Measurements from ENCODE around the gene C10orf95. TPM values are rescaled to one million over a fixed set of nuclear protein-coding genes. Genes with fewer than 3 reads are reported as not detected.
A peak's percentile ranks its signal among the peaks of the same experiment; 100 is the strongest.

Gene C10orf95
- total and polyA plus RNA-seq, 11 donors, result 0.18 to 0.21 TPM; not detected in 9

DNA sequence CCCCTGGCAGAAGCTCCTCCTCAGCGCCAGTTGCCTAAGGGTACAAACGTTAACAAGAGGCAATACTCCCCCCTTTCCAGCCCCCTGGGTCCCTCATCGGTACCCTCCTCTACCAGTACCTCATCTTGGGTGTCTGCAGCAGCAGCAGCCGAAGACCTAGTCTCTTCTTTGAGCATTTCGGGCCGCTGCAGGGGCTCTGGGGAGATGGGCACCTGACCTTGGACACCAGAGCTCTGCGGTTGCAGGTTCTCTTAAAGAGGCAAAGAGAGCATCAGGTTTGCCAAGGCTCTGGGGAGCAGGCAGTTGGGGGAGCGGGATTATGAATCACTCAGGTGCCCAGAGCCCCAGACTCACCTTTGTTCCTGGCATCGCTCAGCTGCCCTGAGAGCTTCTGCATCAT is 27.2 kb downstream of the C10orf95 start:
- ATAC-seq (no peak), DNase-seq (no peak)
- no peak for TF ChIP-seq POLR2A (IDR thresholded peaks at IDR 0.05)
- TF ChIP-seq, protein P1, sequence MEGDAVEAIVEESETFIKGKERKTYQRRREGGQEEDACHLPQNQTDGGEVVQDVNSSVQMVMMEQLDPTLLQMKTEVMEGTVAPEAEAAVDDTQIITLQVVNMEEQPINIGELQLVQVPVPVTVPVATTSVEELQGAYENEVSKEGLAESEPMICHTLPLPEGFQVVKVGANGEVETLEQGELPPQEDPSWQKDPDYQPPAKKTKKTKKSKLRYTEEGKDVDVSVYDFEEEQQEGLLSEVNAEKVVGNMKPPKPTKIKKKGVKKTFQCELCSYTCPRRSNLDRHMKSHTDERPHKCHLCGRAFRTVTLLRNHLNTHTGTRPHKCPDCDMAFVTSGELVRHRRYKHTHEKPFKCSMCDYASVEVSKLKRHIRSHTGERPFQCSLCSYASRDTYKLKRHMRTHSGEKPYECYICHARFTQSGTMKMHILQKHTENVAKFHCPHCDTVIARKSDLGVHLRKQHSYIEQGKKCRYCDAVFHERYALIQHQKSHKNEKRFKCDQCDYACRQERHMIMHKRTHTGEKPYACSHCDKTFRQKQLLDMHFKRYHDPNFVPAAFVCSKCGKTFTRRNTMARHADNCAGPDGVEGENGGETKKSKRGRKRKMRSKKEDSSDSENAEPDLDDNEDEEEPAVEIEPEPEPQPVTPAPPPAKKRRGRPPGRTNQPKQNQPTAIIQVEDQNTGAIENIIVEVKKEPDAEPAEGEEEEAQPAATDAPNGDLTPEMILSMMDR (IDR thresholded peaks at IDR 0.05), result no peak
- 80 to 92% (median 92%) methylated on average over 9 of the region's 9 CpGs for WGBS, 4 donors
- peaks cover 0 to 25% (median 13%) of the 10 kb centered on the region in 9 donors for H3K36me3 ChIP-seq
- no peak overlapping the region for H3K27ac ChIP-seq
- H3K9me3 ChIP-seq, result no peaks in the 10 kb centered on the region
- peaks cover 0 to 2% (median 0%) of the 10 kb centered on the region in 9 donors for H3K27me3 ChIP-seq
- intact Hi-C loops (cut with DNase I), result loop anchor here in 2 of 10 donors (5.0 kb wide), 2 partner anchors 38 to 53 kb away; no protein-coding TSS in a partner anchor
- peaks cover 6 to 37% (median 25%) of the 10 kb centered on the region in 12 donors for H3K4me1 ChIP-seq
- no peak overlapping the region for H3K4me3 ChIP-seq

DNA sequence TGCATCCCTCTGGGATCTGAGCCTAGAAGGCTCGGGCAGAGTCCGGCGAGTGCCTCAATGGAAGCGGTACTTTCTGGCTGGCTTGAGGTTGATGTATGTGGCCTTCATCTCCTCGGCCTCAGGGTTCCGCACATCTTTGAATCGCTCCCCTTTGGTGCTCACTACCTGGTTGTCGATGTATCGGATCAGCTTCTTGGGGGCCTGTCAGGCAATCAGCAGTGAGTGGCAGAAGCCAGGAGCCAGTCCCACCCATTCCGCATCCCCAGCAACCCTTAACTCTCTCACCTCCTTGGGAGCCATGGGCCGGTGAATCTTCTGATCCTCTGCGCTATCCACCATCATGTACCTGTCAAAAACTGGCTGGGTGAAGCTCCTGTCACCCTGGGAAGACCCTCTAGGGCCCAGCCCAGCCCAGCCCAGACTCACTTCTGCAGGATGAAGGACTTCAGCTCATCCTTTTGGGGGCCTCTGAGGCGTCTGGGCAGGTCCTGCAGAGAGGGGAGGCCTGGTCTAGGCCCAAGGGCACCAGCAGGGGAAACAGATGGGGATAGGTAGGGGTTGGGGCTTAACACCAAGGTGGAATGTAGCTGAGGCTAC is 27.9 kb downstream of the C10orf95 start:
- H3K27me3 ChIP-seq, result peaks cover 0 to 9% (median 2%) of the 10 kb centered on the region in 9 donors
- no peaks in the 10 kb centered on the region for H3K9me3 ChIP-seq
- H3K4me1 ChIP-seq, result peaks cover 6 to 43% (median 28%) of the 10 kb centered on the region in 12 donors
- DNase-seq (no peak), ATAC-seq (no peak)
- peak overlapping the region in 2 of 12 donors; percentile 91 to 96 for H3K27ac ChIP-seq
- 90 to 92% (median 91%) methylated on average over 13 of the region's 13 CpGs for WGBS, 4 donors
- TF ChIP-seq POLR2A (IDR thresholded peaks at IDR 0.05), result no peak
- TF ChIP-seq, protein P1 (IDR thresholded peaks at IDR 0.05), result no peak
- H3K4me3 ChIP-seq, result peak overlapping the region in 2 of 12 donors; percentile 98 to 99
- H3K36me3 ChIP-seq, result peaks cover 0 to 25% (median 13%) of the 10 kb centered on the region in 9 donors
- intact Hi-C loops (cut with DNase I), result loop anchor here in 2 of 10 donors (5.0 kb wide), 2 partner anchors 39 to 54 kb away; no protein-coding TSS in a partner anchor

- WGBS, 4 donors, result 4 to 7% (median 6%) methylated on average over 16 to 28 of the region's 28 CpGs
- Histone ChIP-seq H3K9me3 (no peaks in the 10 kb centered on the region), H3K36me3 (peaks cover 0 to 25% (median 13%) of the 10 kb centered on the region in 9 donors), H3K27me3 (peaks cover 0 to 17% (median 7%) of the 10 kb centered on the region in 9 donors), H3K4me1 (peaks cover 6 to 45% (median 28%) of the 10 kb centered on the region in 12 donors), H3K4me3 (peak overlapping the region; percentile 52 to 99 (median 88)), H3K27ac (peak overlapping the region in 11 of 12 donors; percentile 80 to 96 (median 91))
- DNase-seq, result peak; percentile 78 to 92 (median 83)
- TF ChIP-seq POLR2A (IDR thresholded peaks at IDR 0.05), result peak in 1 of 2 donors; percentile 20
- TF ChIP-seq, protein P1 (IDR thresholded peaks at IDR 0.05), result peak; percentile 66 to 91 (median 78)
- intact Hi-C loops (cut with DNase I), result loop anchor here in 4 of 10 donors (1.0 to 5.0 kb wide), 4 partner anchors 9 to 55 kb away; no protein-coding TSS in a partner anchor
- peak; percentile 37 to 70 (median 63) for ATAC-seq
These were observed 28.7 kb downstream of the C10orf95 start for GRCh38 chr10:102422545-102423129.

Measured in heart left ventricle (tissue), 16 donors.